Adrenal gland (tissue), 5 donors: ENCODE results near the gene AHR.

ENCODE experiments used
- POLR2A ChIP-seq, 2 donors: fragments of 450-650 bp; IDR thresholded peaks; one replicate each; pipeline ENCODE4 v1.6.1; 2017; ENCODE audit warnings: antibody characterized with exemption in 2 of 2, mild to moderate bottlenecking in 2 of 2, moderate library complexity in 1 of 2
- TF ChIP-seq, protein P1 (sequence below), 6 experiments: fragments of 450-650 bp in 4 of 6; fragments of 200-600 bp in 2 of 6; sonication (generic) in 1 of 6; IDR thresholded peaks; 1 replicate in 5 of 6; 2 replicates in 1 of 6; pipeline versions ENCODE4 v1.5.1 to v1.8.0; 2016 to 2021; ENCODE audit warnings: antibody characterized with exemption in 6 of 6, mild to moderate bottlenecking in 2 of 6, moderate library complexity in 1 of 6
- donor health status: DM: no; HTN: no; CAD: no.

DNA sequence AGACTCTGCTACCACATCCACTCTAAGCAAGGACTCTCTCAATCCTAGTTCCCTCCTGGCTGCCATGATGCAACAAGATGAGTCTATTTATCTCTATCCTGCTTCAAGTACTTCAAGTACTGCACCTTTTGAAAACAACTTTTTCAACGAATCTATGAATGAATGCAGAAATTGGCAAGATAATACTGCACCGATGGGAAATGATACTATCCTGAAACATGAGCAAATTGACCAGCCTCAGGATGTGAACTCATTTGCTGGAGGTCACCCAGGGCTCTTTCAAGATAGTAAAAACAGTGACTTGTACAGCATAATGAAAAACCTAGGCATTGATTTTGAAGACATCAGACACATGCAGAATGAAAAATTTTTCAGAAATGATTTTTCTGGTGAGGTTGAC, 40.7 kb downstream of the AHR start:
- TF ChIP-seq POLR2A (IDR thresholded peaks at IDR 0.05) = no peak
- TF ChIP-seq, protein P1, sequence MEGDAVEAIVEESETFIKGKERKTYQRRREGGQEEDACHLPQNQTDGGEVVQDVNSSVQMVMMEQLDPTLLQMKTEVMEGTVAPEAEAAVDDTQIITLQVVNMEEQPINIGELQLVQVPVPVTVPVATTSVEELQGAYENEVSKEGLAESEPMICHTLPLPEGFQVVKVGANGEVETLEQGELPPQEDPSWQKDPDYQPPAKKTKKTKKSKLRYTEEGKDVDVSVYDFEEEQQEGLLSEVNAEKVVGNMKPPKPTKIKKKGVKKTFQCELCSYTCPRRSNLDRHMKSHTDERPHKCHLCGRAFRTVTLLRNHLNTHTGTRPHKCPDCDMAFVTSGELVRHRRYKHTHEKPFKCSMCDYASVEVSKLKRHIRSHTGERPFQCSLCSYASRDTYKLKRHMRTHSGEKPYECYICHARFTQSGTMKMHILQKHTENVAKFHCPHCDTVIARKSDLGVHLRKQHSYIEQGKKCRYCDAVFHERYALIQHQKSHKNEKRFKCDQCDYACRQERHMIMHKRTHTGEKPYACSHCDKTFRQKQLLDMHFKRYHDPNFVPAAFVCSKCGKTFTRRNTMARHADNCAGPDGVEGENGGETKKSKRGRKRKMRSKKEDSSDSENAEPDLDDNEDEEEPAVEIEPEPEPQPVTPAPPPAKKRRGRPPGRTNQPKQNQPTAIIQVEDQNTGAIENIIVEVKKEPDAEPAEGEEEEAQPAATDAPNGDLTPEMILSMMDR (IDR thresholded peaks at IDR 0.05) = no peak
